GM12874 (cell line): Measurements from ENCODE around the gene GFPT2.

Experiments used
- CTCF ChIP-seq: IDR thresholded peaks from 2 replicates; pipeline ENCODE4 v1.5.1; 2011; ENCODE audit warnings: low read depth, mild to moderate bottlenecking, control low read depth, low read length, moderate library complexity; ENCODE audit not compliant: insufficient read depth

The GFPT2 gene

DNA sequence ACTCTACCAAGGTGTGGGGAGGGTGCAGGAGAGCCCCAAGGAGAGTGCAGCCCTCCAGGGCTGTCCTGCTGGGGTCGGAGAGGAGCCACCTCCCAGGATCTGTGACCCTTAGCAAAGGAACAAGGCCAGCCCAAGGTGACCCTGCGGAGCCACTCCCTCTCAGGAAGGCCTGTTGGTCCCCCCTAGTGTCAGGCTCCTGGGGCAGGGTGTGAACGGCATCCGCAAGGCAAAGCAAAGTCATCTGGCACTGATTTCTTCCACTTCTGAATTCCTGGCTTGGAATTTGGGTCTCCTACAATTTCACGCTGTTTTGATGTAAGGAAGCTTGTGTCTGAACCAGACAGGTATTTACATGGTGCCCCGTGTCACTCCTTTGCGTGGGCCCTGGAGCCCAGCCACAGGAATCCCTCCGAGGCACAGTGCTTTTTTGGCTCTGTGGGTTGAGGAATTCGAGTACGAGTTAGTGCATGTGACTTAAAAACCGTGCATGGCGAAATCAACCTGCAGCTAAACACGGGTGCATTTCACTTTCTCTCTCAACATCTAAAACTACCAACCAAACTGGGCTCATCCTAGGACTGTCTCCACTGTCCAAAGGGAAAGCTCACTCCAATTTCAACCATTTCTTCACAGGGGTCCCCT is 24.5 kb upstream of the GFPT2 start:
- no peak for TF ChIP-seq CTCF

GRCh38 chr5:180376511-180376910 is 23.4 kb upstream of the GFPT2 start:
- TF ChIP-seq CTCF = no peak

DNA sequence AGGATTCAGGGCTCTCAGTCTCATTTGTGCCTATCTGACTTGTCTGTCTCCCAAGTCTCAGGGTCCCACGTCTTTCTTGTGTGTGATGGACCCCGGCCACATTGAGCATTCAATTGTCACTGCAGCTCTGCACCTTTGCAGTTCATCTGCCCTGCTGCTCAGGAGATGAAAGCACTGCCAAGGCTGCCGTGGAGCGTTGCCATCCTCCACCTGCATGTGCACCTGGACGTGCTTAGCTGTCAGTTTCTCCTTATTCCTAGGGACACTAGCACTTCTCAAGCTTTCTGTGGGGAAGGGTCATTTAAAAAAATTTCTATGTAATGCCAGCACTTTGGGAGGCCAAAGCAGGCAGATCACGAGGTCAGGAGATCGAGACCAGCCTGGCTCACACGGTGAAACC is 22.8 kb upstream of the GFPT2 start:
- TF ChIP-seq CTCF = no peak

DNA sequence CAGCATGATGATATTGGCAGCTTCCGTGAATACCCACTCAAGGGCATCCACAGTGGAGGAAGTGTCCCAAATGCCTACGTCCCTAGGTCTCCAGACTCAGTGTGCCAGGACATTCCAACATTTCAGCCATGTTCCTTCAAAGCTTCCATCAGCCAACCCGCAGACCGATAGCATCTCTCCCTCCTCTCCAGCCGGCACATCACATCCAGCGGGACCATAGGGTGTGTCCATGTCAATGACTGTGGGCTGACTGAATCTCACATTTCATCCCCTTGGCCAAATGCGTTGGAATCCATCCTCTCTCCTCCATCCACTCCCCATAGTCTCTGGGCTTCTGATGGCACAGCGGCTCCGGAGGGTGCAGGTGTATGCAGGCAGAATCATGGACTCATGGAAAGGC is 22.2 kb upstream of the GFPT2 start:
- TF ChIP-seq CTCF = no peak

- no peak for TF ChIP-seq CTCF
These were observed 20.7 kb upstream of the GFPT2 start for GRCh38 chr5:180373870-180374269.

GRCh38 chr5:180373454-180373853 is 20.3 kb upstream of the GFPT2 start:
- TF ChIP-seq CTCF = no peak

- TF ChIP-seq CTCF = no peak
These were observed 18.8 kb upstream of the GFPT2 start for GRCh38 chr5:180371949-180372348.
